ENCODE results near the gene CXCR4. TPM values are rescaled to one million over a fixed set of nuclear protein-coding genes. Genes with fewer than 3 reads are reported as not detected.

The CXCR4 gene
- total RNA-seq, 1 donor from 2014 or later = 2.0 TPM

Other genes with a start within 250 kb of the CXCR4 start
- gene MCM6, start 241.7 kb downstream of the CXCR4 start, total RNA-seq = 4.0 TPM
- 62.8 TPM for gene DARS1, start 132.5 kb downstream of the CXCR4 start, total RNA-seq